K562 (cell line): ENCODE measurements around the gene TBC1D5. TPM values are rescaled to one million over a fixed set of nuclear protein-coding genes. Genes with fewer than 3 reads are reported as not detected.

ENCODE experiments used
- ATAC-seq: fragments of 200-7000 bp; cut with Tn5 transposase; 3 replicates; pipeline ENCODE4 v1.9.1; 2020; ENCODE audit warnings: moderate library complexity
- BruUV-seq: library from RNA; stranded (reverse); fragments of 400-500 nt; replicated peaks from 2 replicates; lab custom pipeline; 2021; lab: Mats Ljungman, UMichigan
- CTCF ChIA-PET: fragments of 300-600 bp; formaldehyde crosslinking; extraction: SDS; loops from one replicate; lab custom pipeline; 2021; ENCODE audit warnings: low intra/inter-chr PET ratio; lab: Yijun Ruan, JAX
- POLR2A ChIA-PET: fragments of 300-600, 350-650 bp; sonication (Branson Sonifier 250); formaldehyde crosslinking; extraction: SDS; loops from one replicate; lab custom pipeline; 2021; ENCODE audit warnings: antibody characterized with exemption, inconsistent platforms; lab: Yijun Ruan, JAX
- DNase-seq, 4 experiments: peaks; one replicate each; pipeline versions ENCODE4 v3.0.0 to v3.0.0-alpha.2; 2011 to 2018; ENCODE audit warnings: low spot score in 3 of 4, mixed read lengths in 3 of 4; ENCODE audit errors: extremely low read depth in 1 of 4
- FAIRE-seq: peaks from 2 replicates; lab custom pipeline; 2011; peaks lifted over from hg19 to GRCh38; lab: Jason Lieb, UNC
- H2AFZ ChIP-seq: 2 replicates; pipeline ENCODE4 v1.6.0; 2011; ENCODE audit warnings: low read depth, low read length, control low read depth, inconsistent platforms
- H3K27ac ChIP-seq: fragments of 200-600 bp; 3 replicates; pipeline ENCODE4 v1.8.0; 2011; ENCODE audit warnings: low read depth, mild to moderate bottlenecking, control low read depth, inconsistent platforms, low read length, moderate library complexity, mixed read lengths; ENCODE audit errors: extremely low read depth
- H3K27me3 ChIP-seq, 2 experiments: fragments of 300-600 bp in 1 of 2; 2 replicates in 1 of 2; 3 replicates in 1 of 2; pipeline versions ENCODE4 v1.6.0 to v1.8.0; 2011; ENCODE audit warnings: inconsistent platforms in 2 of 2, low read length in 2 of 2, mild to moderate bottlenecking in 1 of 2, mixed read lengths in 1 of 2, moderate library complexity in 1 of 2; ENCODE audit not compliant: control insufficient read depth in 2 of 2, insufficient read depth in 2 of 2
- H3K36me3 ChIP-seq: fragments of 300-600 bp; 3 replicates; pipeline ENCODE4 v1.8.0; 2011; ENCODE audit warnings: mild to moderate bottlenecking, low read length, inconsistent platforms; ENCODE audit not compliant: control insufficient read depth, insufficient read depth
- H3K4me1 ChIP-seq, 2 experiments: fragments of 200-600 bp in 1 of 2; replicated peaks in 1 of 2; 2 replicates in 1 of 2; 3 replicates in 1 of 2; pipeline versions ENCODE4 v1.5.1 to v1.8.0; 2011; ENCODE audit warnings: inconsistent platforms in 2 of 2, low read length in 2 of 2, mild to moderate bottlenecking in 1 of 2, mixed read lengths in 1 of 2, moderate library complexity in 1 of 2; ENCODE audit not compliant: control insufficient read depth in 2 of 2, insufficient read depth in 2 of 2
- H3K4me2 ChIP-seq: 2 replicates; pipeline ENCODE4 v1.6.1; 2011; ENCODE audit warnings: low read length, control low read depth, inconsistent platforms, mixed read lengths; ENCODE audit not compliant: insufficient read depth
- H3K4me3 ChIP-seq: fragments of 200-600 bp; sonication (generic), shearing (Covaris generic); 2 replicates; pipeline ENCODE4 v1.5.1; 2016; ENCODE audit warnings: control low read depth, inconsistent platforms
- H3K79me2 ChIP-seq: fragments of 200-600 bp; 3 replicates; pipeline ENCODE4 v1.8.0; 2011; ENCODE audit warnings: low read length, inconsistent platforms; ENCODE audit not compliant: control insufficient read depth, insufficient read depth
- H3K9ac ChIP-seq, 2 experiments: 2 replicates each; pipeline versions ENCODE4 v1.6.0 to v1.6.1; 2011; ENCODE audit warnings: low read depth in 2 of 2, low read length in 2 of 2, control low read depth in 1 of 2, inconsistent platforms in 1 of 2, mild to moderate bottlenecking in 1 of 2, mixed read lengths in 1 of 2; ENCODE audit not compliant: insufficient read depth in 1 of 2
- H3K9me1 ChIP-seq: one replicate; pipeline ENCODE4 v1.6.0; 2011; ENCODE audit warnings: inconsistent platforms, mild to moderate bottlenecking, low read length, moderate library complexity; ENCODE audit not compliant: control insufficient read depth, insufficient read depth
- H3K9me3 ChIP-seq: replicated peaks from 2 replicates; pipeline ENCODE4 v1.5.1; 2011; ENCODE audit warnings: low read depth, low read length, inconsistent platforms; ENCODE audit not compliant: control insufficient read depth, insufficient read depth
- H4K20me1 ChIP-seq: replicated peaks from 2 replicates; pipeline ENCODE4 v1.6.1; 2011; ENCODE audit warnings: low read length, inconsistent platforms, mixed read lengths; ENCODE audit not compliant: control insufficient read depth, insufficient read depth
- CBFB ChIP-seq: sonication (generic); formaldehyde crosslinking; IDR thresholded peaks from 2 replicates; pipeline ENCODE4 v1.4.0; 2020; ENCODE audit warnings: mild to moderate bottlenecking, missing genetic modification reagents
- CEBPB ChIP-seq: fragments of 450-650 bp; IDR thresholded peaks from 2 replicates; pipeline ENCODE4 v1.6.1; 2016; ENCODE audit warnings: missing genetic modification characterization, missing compliant biosample characterization
- CHD2 ChIP-seq: IDR thresholded peaks from 2 replicates; pipeline ENCODE4 v1.6.1; 2011; ENCODE audit warnings: low read depth, low read length
- E2F6 ChIP-seq, 2 experiments: IDR thresholded peaks; 2 replicates each; pipeline ENCODE4 v1.6.1; 2011; ENCODE audit warnings: borderline replicate concordance in 1 of 2, control low read depth in 1 of 2, low read depth in 1 of 2, low read length in 1 of 2, mild to moderate bottlenecking in 1 of 2, mixed read lengths in 1 of 2, moderate library complexity in 1 of 2; ENCODE audit not compliant: insufficient read depth in 1 of 2, insufficient read length in 1 of 2, poor library complexity in 1 of 2, severe bottlenecking in 1 of 2; ENCODE audit errors: extremely low read depth in 1 of 2
- EGR1 ChIP-seq: fragments of 450-650 bp; conservative IDR thresholded peaks from 2 replicates; pipeline ENCODE4 v1.6.1; 2017; ENCODE audit warnings: mild to moderate bottlenecking
- ERF ChIP-seq: fragments of 450-650 bp; formaldehyde crosslinking; IDR thresholded peaks from 2 replicates; pipeline ENCODE4 v1.4.0; 2020; ENCODE audit warnings: mild to moderate bottlenecking, mixed read lengths
- ETV5 ChIP-seq: sonication (generic); formaldehyde crosslinking; IDR thresholded peaks from 2 replicates; pipeline ENCODE4 v1.4.0; 2020; ENCODE audit warnings: low read depth, mild to moderate bottlenecking, missing genetic modification reagents
- GABPA ChIP-seq: fragments of 200-800 bp; sonication (Bioruptor generic); conservative IDR thresholded peaks from 2 replicates; pipeline ENCODE4 v1.6.1; 2016; ENCODE audit warnings: low read depth, missing genetic modification characterization, missing compliant biosample characterization
- LEF1 ChIP-seq: fragments of 450-650 bp; IDR thresholded peaks from 2 replicates; pipeline ENCODE4 v1.6.1; 2016; ENCODE audit warnings: mild to moderate bottlenecking
- MCM7 ChIP-seq, 2 experiments: fragments of 450-650 bp; IDR thresholded peaks; 2 replicates each; pipeline ENCODE4 v1.6.1; 2016 to 2018
- RFX1 ChIP-seq: fragments of 450-650 bp; IDR thresholded peaks from 2 replicates; pipeline ENCODE4 v1.6.1; 2016; ENCODE audit warnings: mild to moderate bottlenecking, moderate library complexity
- SREBF1 ChIP-seq: fragments of 150-350 bp; IDR thresholded peaks from 2 replicates; pipeline ENCODE4 v1.6.1; 2014; ENCODE audit warnings: antibody characterized with exemption, low read depth, low read length, borderline replicate concordance
- TEAD1 ChIP-seq, 2 experiments: fragments of 450-650 bp in 1 of 2; sonication (generic) in 1 of 2; formaldehyde crosslinking; IDR thresholded peaks; 2 replicates each; pipeline versions ENCODE4 v1.4.0 to v1.8.0; 2020 to 2022; ENCODE audit warnings: mild to moderate bottlenecking in 2 of 2, missing genetic modification reagents in 1 of 2
- ZBTB26 ChIP-seq: fragments of 450-650 bp; formaldehyde crosslinking; IDR thresholded peaks from 2 replicates; pipeline ENCODE4 v1.4.0; 2022; ENCODE audit warnings: missing genetic modification characterization
- ZFP1 ChIP-seq: fragments of 450-650 bp; formaldehyde crosslinking; IDR thresholded peaks from 2 replicates; pipeline ENCODE4 v1.4.0; 2020; ENCODE audit warnings: mild to moderate bottlenecking, mixed read lengths
- ZNF174 ChIP-seq: fragments of 250-450 bp; sonication (Bioruptor Pico); IDR thresholded peaks from 2 replicates; pipeline ENCODE4 v1.4.0; 2020; ENCODE audit warnings: mild to moderate bottlenecking
- ZNF316 ChIP-seq: fragments of 450-650 bp; IDR thresholded peaks from 2 replicates; pipeline ENCODE4 v1.6.1; 2016
- ZNF395 ChIP-seq: fragments of 200-800 bp; sonication (Bioruptor generic); IDR thresholded peaks from 2 replicates; pipeline ENCODE4 v1.6.1; 2017; ENCODE audit warnings: missing genetic modification characterization, missing compliant biosample characterization
- ZNF512 ChIP-seq: IDR thresholded peaks from 2 replicates; pipeline ENCODE4 v1.6.1; 2016; ENCODE audit warnings: missing genetic modification characterization, missing compliant biosample characterization
- WGBS: fragments of 100-300 bp; shearing (Covaris generic); methylation state at CpG from one replicate; pipeline ENCODE4 v1.1.6; 2016; ENCODE audit warnings: low coverage, mixed read lengths; ENCODE audit not compliant: insufficient coverage; ENCODE audit errors: missing lambda C conversion rate; 5-methylcytosine and 5-hydroxymethylcytosine counted together
- in situ Hi-C: fragments of 300-500 bp; cut with MboI; formaldehyde crosslinking; loops from 4 replicates; pipeline ENCODE4 v1.15.0; 2018; ENCODE audit warnings: inconsistent platforms, mixed read lengths
- intact Hi-C: fragments of 100-400 bp; cut with micrococcal nuclease; formaldehyde crosslinking; loops from 2 replicates; pipeline ENCODE4 v1.14.2; 2022
- polyA plus RNA-seq, 8 experiments: library from polyadenylated mRNA; depleted of rRNA in 4 of 8; stranded (reverse) in 5 of 8; unstranded in 3 of 8; fragments of >200 nt; fragmentation: Nextera tagmentation in 2 of 8; fragmentation: Illumina TruSeq in 1 of 8; extraction: Ambion mirVana in 2 of 8; extraction: Trizol in 1 of 8; gene quantifications; 2 replicates each; pipeline versions ENCODE4 v1.2.1 to v1.2.3, GENCODE V29; 2011 to 2014; ENCODE audit warnings: inconsistent platforms in 1 of 8, missing spikeins in 1 of 8
- total RNA-seq, 7 experiments: library from RNA; depleted of rRNA in 6 of 7; stranded (reverse); fragments of >200 nt in 6 of 7; fragmentation: Illumina TruSeq in 2 of 7; extraction: Trizol in 2 of 7; gene quantifications; 2 replicates each; pipeline versions ENCODE4 v1.2.1 to v1.2.3, GENCODE V29; 2011 to 2021; ENCODE audit warnings: low replicate concordance in 1 of 7

The TBC1D5 gene
- total and polyA plus RNA-seq, 9 of the 15 experiments (the other 6 are each of a cell fraction or from before 2014, with no cell fraction given) = 2.9 to 38.1 (median 25.6) TPM

- TF ChIP-seq MCM7 (IDR thresholded peaks at IDR 0.05) (no peak), CEBPB (tag) (no peak), TEAD1 (CRISPR knock-in tag; IDR thresholded peaks at IDR 0.05) (no peak), GABPA (tag) (no peak), CBFB (no peak)
Observed at GRCh38 chr3:17551895-17552294, 190.5 kb downstream of the TBC1D5 start (continued).

- no TSS peak for BruUV-seq
- Histone ChIP-seq H3K36me3 (no peaks in the 10 kb centered on the region), H3K27ac (no peak overlapping the region), H3K79me2 (no peaks in the 10 kb centered on the region), H3K27me3 (no peaks in the 10 kb centered on the region), H4K20me1 (no peaks in the 10 kb centered on the region), H3K4me2 (no peak overlapping the region), H3K9me3 (no peaks in the 10 kb centered on the region), H3K4me1 (no peaks in the 10 kb centered on the region; a peak in 1 of 5 replicates), H3K9ac (no peak overlapping the region), H3K4me3 (no peak overlapping the region), H3K9me1 (no peaks in the 10 kb centered on the region), H2AFZ (no peak overlapping the region)
- in situ Hi-C loops (no loop called here), intact Hi-C loops (no loop called here)
- DNase-seq (no peak), FAIRE-seq (no peak), ATAC-seq (no peak)
- CTCF ChIA-PET = no interaction called here
- POLR2A ChIA-PET = interaction anchor here (0.7 kb wide), 1 partner anchor 527 kb away, joined by 4 read pairs; no protein-coding TSS in a partner anchor
- 42% methylated on average over 2 of the region's 2 CpGs for WGBS
- no peak for TF ChIP-seq E2F6 (IDR thresholded peaks at IDR 0.05; ENCODE audit: borderline replicate concordance in 1 of 2, extremely low read depth in 1 of 2, insufficient read depth in 1 of 2, insufficient read length in 1 of 2, low read depth in 1 of 2, low read length in 1 of 2, poor library complexity in 1 of 2, severe bottlenecking in 1 of 2)
- no peak for TF ChIP-seq ZNF512 (tag)
- no peak for TF ChIP-seq SREBF1
- no peak for TF ChIP-seq RFX1
- no peak for TF ChIP-seq ZNF316
- TF ChIP-seq ERF (CRISPR knock-in tag) = no peak
- TF ChIP-seq CHD2 = no peak
- no peak for TF ChIP-seq EGR1
- no peak for TF ChIP-seq LEF1
- no peak for TF ChIP-seq ETV5 (CRISPR knock-in tag)
- TF ChIP-seq ZNF174 = no peak
- no peak for TF ChIP-seq ZBTB26 (CRISPR knock-in tag)
- no peak for TF ChIP-seq ZFP1 (CRISPR knock-in tag)
- TF ChIP-seq ZNF395 = no peak
Observed at GRCh38 chr3:17551333-17551732, 191.1 kb downstream of the TBC1D5 start.
